ENCODE measurements around the gene MGAT4C.

The MGAT4C gene

DNA sequence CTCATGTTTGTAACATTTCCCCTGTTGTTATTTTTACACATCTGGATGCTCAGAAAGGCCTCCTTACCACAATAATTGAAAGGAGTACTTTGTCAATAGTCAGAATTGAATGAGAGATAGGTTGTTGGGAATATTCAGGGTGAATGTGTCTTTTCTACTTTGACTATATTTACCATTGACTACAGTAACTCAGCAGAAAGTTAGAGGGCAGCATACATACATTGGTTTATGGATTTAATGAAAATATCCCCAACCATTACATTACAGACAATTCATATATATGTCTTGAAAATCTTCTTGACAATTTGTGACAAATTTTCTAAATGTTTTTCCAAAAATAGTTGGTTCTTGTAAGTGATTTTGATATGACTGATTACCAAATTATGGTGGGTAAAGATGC is 284.4 kb downstream of the MGAT4C start:
- no peak for DNase-seq (ENCODE audit: low spot score)

GRCh38 chr12:85968606-85969005 is 287.6 kb downstream of the MGAT4C start:
- DNase-seq (ENCODE audit: low spot score): no peak

- DNase-seq (ENCODE audit: low spot score): no peak
Observed at GRCh38 chr12:85963326-85963725, 292.9 kb downstream of the MGAT4C start.

GRCh38 chr12:85956081-85956480 is 300.1 kb downstream of the MGAT4C start:
- no peak for DNase-seq (ENCODE audit: low spot score)

GRCh38 chr12:85955127-85955526 is 301.1 kb downstream of the MGAT4C start:
- DNase-seq (ENCODE audit: low spot score): no peak

DNA sequence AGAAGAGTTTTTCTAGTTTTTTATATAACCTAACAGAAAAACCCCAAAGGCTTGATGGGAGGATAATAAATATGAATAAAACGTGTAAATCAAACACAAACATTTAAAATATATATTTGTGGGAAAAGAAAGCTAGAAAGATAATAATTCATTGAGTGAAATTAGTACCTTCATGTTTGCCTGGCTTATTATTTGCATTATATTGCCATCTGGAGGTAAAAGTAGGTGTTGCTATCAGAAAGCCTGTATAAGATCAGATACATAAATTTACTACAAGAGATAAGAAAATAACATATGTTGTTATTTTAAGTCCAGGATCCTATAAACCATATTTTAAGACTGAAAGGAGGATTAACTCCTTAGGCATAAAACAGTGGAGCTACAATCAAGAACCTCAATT is 304.4 kb downstream of the MGAT4C start:
- no peak for DNase-seq (ENCODE audit: low spot score)

- no peak for DNase-seq (ENCODE audit: low spot score)
Observed at GRCh38 chr12:85949253-85949652, 306.9 kb downstream of the MGAT4C start.

DNA sequence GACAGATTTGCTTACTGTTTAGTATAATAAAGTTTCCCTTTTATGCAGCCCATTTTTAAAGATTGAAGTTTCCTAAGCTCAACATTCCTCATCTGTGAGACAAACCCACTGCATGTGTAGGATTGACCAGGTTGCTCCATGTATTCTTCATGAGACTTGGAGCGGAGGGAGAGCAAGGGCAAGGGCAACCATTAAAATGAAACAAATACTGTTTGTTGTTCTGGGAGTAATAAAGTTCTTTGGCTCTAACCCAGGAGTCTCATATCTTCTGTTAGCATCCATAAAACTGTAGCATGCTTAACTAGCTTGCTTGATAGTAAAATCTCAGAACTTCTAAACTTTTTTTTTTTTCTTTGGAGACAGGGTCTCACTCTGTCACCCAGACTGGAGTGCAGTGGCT is 307.9 kb downstream of the MGAT4C start:
- no peak for DNase-seq (ENCODE audit: low spot score)

DNA sequence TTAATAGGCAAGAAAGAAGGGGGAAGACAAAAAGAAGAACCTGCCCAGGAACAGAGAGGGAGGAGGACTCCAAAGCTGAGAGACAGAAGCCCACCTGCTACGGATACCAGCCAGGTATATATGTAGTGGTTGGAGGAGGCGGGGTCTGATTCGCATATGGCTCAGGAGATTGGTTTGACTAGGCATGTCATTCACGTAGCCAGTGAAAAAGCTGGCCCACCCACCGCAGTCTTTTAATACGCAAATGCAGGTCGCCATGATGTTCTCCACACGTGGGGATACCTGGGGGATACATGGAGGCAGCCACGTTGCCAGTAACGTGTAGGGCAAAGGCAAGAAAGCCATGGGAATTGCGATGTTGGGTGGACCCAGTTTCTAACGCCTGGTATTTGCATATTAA is 308.9 kb downstream of the MGAT4C start:
- no peak for DNase-seq (ENCODE audit: low spot score)

- no peak for DNase-seq (ENCODE audit: low spot score)
Observed at GRCh38 chr12:85946375-85946774, 309.8 kb downstream of the MGAT4C start.

- DNase-seq (ENCODE audit: low spot score): no peak
Observed at GRCh38 chr12:85927166-85927565, 329.0 kb downstream of the MGAT4C start.

GRCh38 chr12:85923767-85924331 is 332.3 kb downstream of the MGAT4C start:
- DNase-seq (ENCODE audit: low spot score): no peak

DNA sequence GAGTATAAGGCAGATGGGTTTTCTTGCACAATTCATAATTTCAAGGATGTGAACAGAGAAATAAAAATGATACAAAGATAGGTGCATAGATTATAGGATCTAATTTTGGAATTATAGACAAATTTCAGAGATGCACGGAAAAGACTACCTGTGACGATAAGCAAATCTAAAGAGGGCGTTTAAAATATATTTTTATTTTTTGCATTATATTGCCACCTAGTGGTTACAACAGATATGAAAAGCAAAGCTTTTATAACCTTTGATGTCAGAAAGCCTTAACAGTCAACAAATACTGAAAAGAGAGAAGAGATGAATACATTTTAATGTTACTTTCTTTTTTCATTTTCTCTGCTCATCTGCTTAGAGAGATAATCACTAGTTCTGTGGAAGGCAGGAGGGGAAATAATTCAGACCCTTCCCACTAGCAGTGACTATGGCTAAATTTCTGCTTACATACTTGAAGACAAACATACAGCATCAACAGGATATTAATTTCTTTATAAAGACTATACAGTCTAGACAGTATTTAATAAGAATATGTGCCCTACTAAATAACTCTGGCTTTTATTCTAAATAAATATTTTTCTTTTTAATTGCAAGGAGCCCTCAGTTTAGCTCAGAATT is 335.8 kb downstream of the MGAT4C start:
- DNase-seq (ENCODE audit: low spot score): no peak
